ENCODE results near the gene ALDH1B1.

Gene ALDH1B1

GRCh38 chr9:38392235-38393127 is at the start of gene ALDH1B1:
Gene ALDH1B1 (plus strand): TSS chr9:38392702. CDS start chr9:38395749, 3,047 bp downstream.
- peak; percentile 77 to 84 for DNase-seq (ENCODE audit: low read depth in 2 of 2)
- TF ChIP-seq, protein P1, sequence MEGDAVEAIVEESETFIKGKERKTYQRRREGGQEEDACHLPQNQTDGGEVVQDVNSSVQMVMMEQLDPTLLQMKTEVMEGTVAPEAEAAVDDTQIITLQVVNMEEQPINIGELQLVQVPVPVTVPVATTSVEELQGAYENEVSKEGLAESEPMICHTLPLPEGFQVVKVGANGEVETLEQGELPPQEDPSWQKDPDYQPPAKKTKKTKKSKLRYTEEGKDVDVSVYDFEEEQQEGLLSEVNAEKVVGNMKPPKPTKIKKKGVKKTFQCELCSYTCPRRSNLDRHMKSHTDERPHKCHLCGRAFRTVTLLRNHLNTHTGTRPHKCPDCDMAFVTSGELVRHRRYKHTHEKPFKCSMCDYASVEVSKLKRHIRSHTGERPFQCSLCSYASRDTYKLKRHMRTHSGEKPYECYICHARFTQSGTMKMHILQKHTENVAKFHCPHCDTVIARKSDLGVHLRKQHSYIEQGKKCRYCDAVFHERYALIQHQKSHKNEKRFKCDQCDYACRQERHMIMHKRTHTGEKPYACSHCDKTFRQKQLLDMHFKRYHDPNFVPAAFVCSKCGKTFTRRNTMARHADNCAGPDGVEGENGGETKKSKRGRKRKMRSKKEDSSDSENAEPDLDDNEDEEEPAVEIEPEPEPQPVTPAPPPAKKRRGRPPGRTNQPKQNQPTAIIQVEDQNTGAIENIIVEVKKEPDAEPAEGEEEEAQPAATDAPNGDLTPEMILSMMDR (IDR thresholded peaks at IDR 0.05; ENCODE audit: low read depth, low read length), result peak; percentile 17
- peak within 1 kb of the TSS; percentile 90 to 91 for H3K4me3 ChIP-seq (replicated peaks in 1 of 2; ENCODE audit: low read depth in 2 of 2, low read length in 2 of 2)

- DNase-seq (ENCODE audit: low read depth in 2 of 2), result no peak
- TF ChIP-seq, protein P1 (IDR thresholded peaks at IDR 0.05; ENCODE audit: low read depth, low read length), result no peak
Measured at GRCh38 chr9:38343037-38343436, 49.5 kb upstream of the ALDH1B1 start.

DNA sequence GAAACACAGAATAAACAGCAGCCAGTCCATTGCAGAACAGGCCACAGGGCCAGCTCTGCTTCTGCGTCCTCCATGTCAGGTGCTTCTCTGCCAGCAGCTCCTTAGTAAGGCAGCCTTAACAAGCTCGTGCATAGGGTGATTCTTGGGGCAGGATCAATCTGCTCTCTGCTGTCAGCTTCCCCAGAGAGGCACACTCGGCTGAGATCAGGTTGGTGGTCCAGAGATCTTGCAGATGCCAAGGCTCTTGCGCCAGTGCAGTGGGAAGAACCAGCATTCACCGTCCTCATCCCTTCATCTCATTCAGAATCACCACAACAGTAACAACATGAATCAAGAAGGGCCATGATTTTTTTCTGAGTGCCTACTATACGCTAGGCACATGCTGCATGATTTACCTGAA is 49.0 kb upstream of the ALDH1B1 start:
- TF ChIP-seq, protein P1 (IDR thresholded peaks at IDR 0.05; ENCODE audit: low read depth, low read length), result no peak
- no peak for DNase-seq (ENCODE audit: low read depth in 2 of 2)
- no peak overlapping the region for H3K4me3 ChIP-seq (replicated peaks in 1 of 2; ENCODE audit: low read depth in 2 of 2, low read length in 2 of 2)

More at GRCh38 chr9:38343037-38343436, 49.5 kb upstream of the ALDH1B1 start:
- no peak overlapping the region for H3K4me3 ChIP-seq (replicated peaks in 1 of 2; ENCODE audit: low read depth in 2 of 2, low read length in 2 of 2)

GRCh38 chr9:38344566-38345324 is 47.8 kb upstream of the ALDH1B1 start:
- DNase-seq (ENCODE audit: low read depth in 2 of 2), result no peak
- H3K4me3 ChIP-seq (replicated peaks in 1 of 2; ENCODE audit: low read depth in 2 of 2, low read length in 2 of 2), result no peak overlapping the region
- TF ChIP-seq, protein P1 (IDR thresholded peaks at IDR 0.05; ENCODE audit: low read depth, low read length), result no peak

- TF ChIP-seq, protein P1 (IDR thresholded peaks at IDR 0.05; ENCODE audit: low read depth, low read length), result no peak
- no peak overlapping the region for H3K4me3 ChIP-seq (replicated peaks in 1 of 2; ENCODE audit: low read depth in 2 of 2, low read length in 2 of 2)
- DNase-seq (ENCODE audit: low read depth in 2 of 2), result no peak
Measured at GRCh38 chr9:38345851-38346755, 46.4 kb upstream of the ALDH1B1 start.

GRCh38 chr9:38346811-38347210 is 45.7 kb upstream of the ALDH1B1 start:
- TF ChIP-seq, protein P1 (IDR thresholded peaks at IDR 0.05; ENCODE audit: low read depth, low read length), result no peak
- DNase-seq (ENCODE audit: low read depth in 2 of 2), result no peak
- no peak overlapping the region for H3K4me3 ChIP-seq (replicated peaks in 1 of 2; ENCODE audit: low read depth in 2 of 2, low read length in 2 of 2)

All from cardiac fibroblast (primary cell).